Mammary epithelial cell (primary cell): ENCODE results near the gene APOA4.

ENCODE experiments used
- EZH2 ChIP-seq: IDR thresholded peaks from 2 replicates; pipeline ENCODE4 v1.6.1; 2012; ENCODE audit warnings: low read length, inconsistent platforms, borderline replicate concordance
- TF ChIP-seq, protein P1 (sequence below), 2 donors: IDR thresholded peaks in 1 of 2; conservative IDR thresholded peaks in 1 of 2; 2 replicates each; pipeline ENCODE4 v1.5.1; 2011 to 2012; ENCODE audit warnings: inconsistent platforms in 2 of 2, low read length in 2 of 2, mild to moderate bottlenecking in 2 of 2, control low read depth in 1 of 2, low read depth in 1 of 2; ENCODE audit not compliant: insufficient read depth in 1 of 2; ENCODE audit errors: extremely low read depth in 1 of 2

GRCh38 chr11:116807601-116808261, 15.4 kb downstream of the APOA4 start:
- TF ChIP-seq, protein P1, sequence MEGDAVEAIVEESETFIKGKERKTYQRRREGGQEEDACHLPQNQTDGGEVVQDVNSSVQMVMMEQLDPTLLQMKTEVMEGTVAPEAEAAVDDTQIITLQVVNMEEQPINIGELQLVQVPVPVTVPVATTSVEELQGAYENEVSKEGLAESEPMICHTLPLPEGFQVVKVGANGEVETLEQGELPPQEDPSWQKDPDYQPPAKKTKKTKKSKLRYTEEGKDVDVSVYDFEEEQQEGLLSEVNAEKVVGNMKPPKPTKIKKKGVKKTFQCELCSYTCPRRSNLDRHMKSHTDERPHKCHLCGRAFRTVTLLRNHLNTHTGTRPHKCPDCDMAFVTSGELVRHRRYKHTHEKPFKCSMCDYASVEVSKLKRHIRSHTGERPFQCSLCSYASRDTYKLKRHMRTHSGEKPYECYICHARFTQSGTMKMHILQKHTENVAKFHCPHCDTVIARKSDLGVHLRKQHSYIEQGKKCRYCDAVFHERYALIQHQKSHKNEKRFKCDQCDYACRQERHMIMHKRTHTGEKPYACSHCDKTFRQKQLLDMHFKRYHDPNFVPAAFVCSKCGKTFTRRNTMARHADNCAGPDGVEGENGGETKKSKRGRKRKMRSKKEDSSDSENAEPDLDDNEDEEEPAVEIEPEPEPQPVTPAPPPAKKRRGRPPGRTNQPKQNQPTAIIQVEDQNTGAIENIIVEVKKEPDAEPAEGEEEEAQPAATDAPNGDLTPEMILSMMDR (conservative IDR thresholded peaks at IDR 0.05 in 1 of 2, IDR thresholded peaks at IDR 0.05 in 1 of 2; ENCODE audit: extremely low read depth in 1 of 2, insufficient read depth in 1 of 2, low read depth in 1 of 2, low read length in 2 of 2): no peak
- TF ChIP-seq EZH2: no peak
